Endothelial cell of umbilical vein (primary cell): ENCODE results near the gene RASL12. TPM values are rescaled to one million over a fixed set of nuclear protein-coding genes. Genes with fewer than 3 reads are reported as not detected.

Source experiments
- BruUV-seq: library from RNA; stranded (reverse); fragments of 400-500 nt; replicated peaks from 2 replicates; lab custom pipeline; 2021; lab: Mats Ljungman, UMichigan
- CTCF ChIA-PET: fragments of 300-600, 350-600 bp; sonication (Branson Sonifier 250); formaldehyde crosslinking; loops from one replicate; lab custom pipeline; 2021; ENCODE audit warnings: antibody characterized with exemption, inconsistent platforms; lab: Charles Lee
- POLR2A ChIA-PET: fragments of 300-600, 350-600 bp; sonication (Branson Sonifier 250); formaldehyde crosslinking; loops from one replicate; lab custom pipeline; 2021; ENCODE audit warnings: antibody characterized with exemption, inconsistent platforms; lab: Charles Lee
- DNase-seq: peaks from one replicate; pipeline ENCODE4 v3.0.0-alpha.2; 2011; ENCODE audit warnings: low read depth, low spot score
- FAIRE-seq: peaks from 2 replicates; lab custom pipeline; 2011; peaks lifted over from hg19 to GRCh38; lab: Jason Lieb, UNC
- H2AFZ ChIP-seq: 2 replicates; pipeline ENCODE4 v1.6.0; 2012; ENCODE audit warnings: low read depth, low read length, control low read depth, inconsistent platforms
- H3K27ac ChIP-seq: 2 replicates; pipeline ENCODE4 v1.5.1; 2011; ENCODE audit warnings: low read depth, mild to moderate bottlenecking, control low read depth, low read length, moderate library complexity; ENCODE audit not compliant: insufficient read depth
- H3K27me3 ChIP-seq, 2 experiments: 2 replicates each; pipeline versions ENCODE4 v1.6.0 to v1.6.1; 2011; ENCODE audit warnings: low read length in 2 of 2, mixed read lengths in 1 of 2; ENCODE audit not compliant: control insufficient read depth in 2 of 2, insufficient read depth in 2 of 2
- H3K36me3 ChIP-seq, 2 experiments: 2 replicates in 1 of 2; 3 replicates in 1 of 2; pipeline ENCODE4 v1.5.1; 2011; ENCODE audit warnings: low read length in 2 of 2, mild to moderate bottlenecking in 1 of 2, moderate library complexity in 1 of 2; ENCODE audit not compliant: control insufficient read depth in 2 of 2, insufficient read depth in 2 of 2; ENCODE audit errors: extremely low read depth in 1 of 2
- H3K4me1 ChIP-seq: 3 replicates; pipeline ENCODE4 v1.5.1; 2011; ENCODE audit warnings: mild to moderate bottlenecking, low read length; ENCODE audit not compliant: control insufficient read depth, insufficient read depth; ENCODE audit errors: extremely low read depth
- H3K4me2 ChIP-seq: 2 replicates; pipeline ENCODE4 v1.6.1; 2011; ENCODE audit warnings: low read length, control low read depth, mixed read lengths; ENCODE audit not compliant: insufficient read depth
- H3K4me3 ChIP-seq, 3 experiments: fragments of 200-600 bp in 1 of 3; sonication (generic), shearing (Covaris generic) in 1 of 3; replicated peaks in 1 of 3; 2 replicates each; pipeline ENCODE4 v1.5.1; 2011 to 2016; ENCODE audit warnings: control low read depth in 3 of 3, low read length in 3 of 3, mild to moderate bottlenecking in 2 of 3, inconsistent platforms in 1 of 3, low read depth in 1 of 3, moderate library complexity in 1 of 3; ENCODE audit not compliant: insufficient read depth in 1 of 3
- H3K79me2 ChIP-seq: 2 replicates; pipeline ENCODE4 v1.6.0; 2012; ENCODE audit warnings: low read length, inconsistent platforms; ENCODE audit not compliant: control insufficient read depth, insufficient read depth
- H3K9ac ChIP-seq: replicated peaks from 2 replicates; pipeline ENCODE3; 2011; ENCODE audit warnings: low read length, control low read depth; ENCODE audit not compliant: insufficient read depth; ENCODE audit errors: extremely low read depth
- H3K9me1 ChIP-seq: replicated peaks from 3 replicates; pipeline ENCODE4 v1.6.0; 2011; ENCODE audit warnings: mild to moderate bottlenecking, low read length; ENCODE audit not compliant: control insufficient read depth, insufficient read depth; ENCODE audit errors: extremely low read depth
- H3K9me3 ChIP-seq: replicated peaks from 2 replicates; pipeline ENCODE4 v1.5.1; 2012; ENCODE audit warnings: low read length, inconsistent platforms; ENCODE audit not compliant: control insufficient read depth, insufficient read depth
- H4K20me1 ChIP-seq: replicated peaks from 2 replicates; pipeline ENCODE3; 2011; ENCODE audit warnings: mild to moderate bottlenecking, low read length; ENCODE audit not compliant: control insufficient read depth, insufficient read depth; ENCODE audit errors: extremely low read depth
- CTCF ChIP-seq, 2 donors: IDR thresholded peaks; 1 replicate in 1 of 2; 2 replicates in 1 of 2; pipeline ENCODE4 v1.5.1; 2011; ENCODE audit warnings: low read length in 2 of 2, mild to moderate bottlenecking in 2 of 2, moderate library complexity in 2 of 2, control low read depth in 1 of 2, inconsistent platforms in 1 of 2, low read depth in 1 of 2; ENCODE audit not compliant: insufficient read depth in 1 of 2; ENCODE audit errors: extremely low read depth in 1 of 2
- EZH2 ChIP-seq: IDR thresholded peaks from 2 replicates; pipeline ENCODE4 v1.6.1; 2012; ENCODE audit warnings: borderline replicate concordance, low read depth, mild to moderate bottlenecking, moderate library complexity, low read length, inconsistent platforms; ENCODE audit not compliant: severe bottlenecking
- FOS ChIP-seq: IDR thresholded peaks from 2 replicates; pipeline ENCODE4 v1.6.1; 2011; ENCODE audit warnings: mild to moderate bottlenecking, low read length, moderate library complexity, borderline replicate concordance; ENCODE audit not compliant: insufficient read depth
- JUN ChIP-seq: IDR thresholded peaks from 2 replicates; pipeline ENCODE4 v1.6.1; 2011; ENCODE audit warnings: borderline replicate concordance, low read depth; ENCODE audit not compliant: insufficient read length, insufficient read depth
- POLR2AphosphoS5 ChIP-seq: IDR thresholded peaks from 2 replicates; pipeline ENCODE4 v1.6.1; 2012; ENCODE audit warnings: low read depth, mild to moderate bottlenecking, control low read depth, low read length, moderate library complexity; ENCODE audit not compliant: insufficient read depth
- dilution Hi-C: fragments of 300-500 bp; cut with MboI; formaldehyde crosslinking; loops from one replicate; pipeline ENCODE4 v1.15.0; 2019; ENCODE audit warnings: low sequenced_read_pairs; ENCODE audit not compliant: extremely low pct_ligation_motif_present
- intact Hi-C: fragments of 100-400 bp; cut with micrococcal nuclease; formaldehyde crosslinking; loops from one replicate; pipeline ENCODE4 v1.10.0; 2022
- polyA plus RNA-seq, 4 experiments: library from polyadenylated mRNA; depleted of rRNA in 3 of 4; stranded (reverse) in 3 of 4; unstranded in 1 of 4; fragments of >200 nt; gene quantifications; 2 replicates each; pipeline versions ENCODE4 v1.2.1 to v1.2.3, GENCODE V29; 2011 to 2012; ENCODE audit warnings: missing spikeins in 1 of 4
- total RNA-seq: library from RNA; stranded (reverse); gene quantifications from 2 replicates; pipeline ENCODE4 v1.2.3, GENCODE V29; 2021

RASL12 gene
- total and polyA plus RNA-seq, 2 donors (not counting 3 experiments of a cell fraction or from before 2014, with no cell fraction given), result not detected

GRCh38 chr15:65077291-65077980 lies 9.6 kb upstream of the RASL12 start:
- Histone ChIP-seq H3K9me3 (no peaks in the 10 kb centered on the region), H3K4me2 (no peak overlapping the region), H3K79me2 (no peaks in the 10 kb centered on the region), H3K27ac (no peak overlapping the region), H3K4me1 (no peaks in the 10 kb centered on the region), H4K20me1 (no peaks in the 10 kb centered on the region), H3K27me3 (peaks cover 29 to 32% of the 10 kb centered on the region in 2 experiments), H3K36me3 (no peaks in the 10 kb centered on the region), H3K9me1 (no peaks in the 10 kb centered on the region), H3K4me3 (no peak overlapping the region), H2AFZ (no peak overlapping the region), H3K9ac (no peak overlapping the region)
- DNase-seq, result no peak
- ChIA-PET POLR2A (no interaction called here), CTCF (interaction anchor here (0.5 to 6.0 kb wide), 10 partner anchors 10 to 346 kb away, joined by 3 to 89 read pairs (median 12); partner anchors contain the start of gene RASL12)
- TF ChIP-seq EZH2 (peak; percentile 82), POLR2AphosphoS5 (no peak)
- FAIRE-seq, result no peak
- intact Hi-C loops (no loop called here), dilution Hi-C loops (no loop called here)
- BruUV-seq, result no TSS peak

GRCh38 chr15:65076486-65077290 lies 8.9 kb upstream of the RASL12 start, which contains the start of gene KBTBD13:
Gene KBTBD13 (plus strand): TSS chr15:65076746. CDS start chr15:65076816, 70 bp downstream.
- no peaks in the 10 kb centered on the region for H3K4me1 ChIP-seq
- DNase-seq, result no peak
- dilution Hi-C loops (no loop called here), intact Hi-C loops (no loop called here)
- H3K4me3 ChIP-seq, result no peak within 1 kb of the TSS
- H3K36me3 ChIP-seq, result no peaks in the 10 kb centered on the region
- no peaks in the 10 kb centered on the region for H4K20me1 ChIP-seq
- BruUV-seq, result no TSS peak
- POLR2A ChIA-PET, result no interaction called here
- H3K9ac ChIP-seq, result no peak within 1 kb of the TSS
- CTCF ChIA-PET, result interaction anchor here (1.0 to 6.0 kb wide), 9 partner anchors 9 to 349 kb away, joined by 3 to 89 read pairs (median 14); partner anchors contain the start of gene RASL12
- H3K27me3 ChIP-seq, result peaks cover 24 to 25% of the 10 kb centered on the region in 2 experiments
- no peaks in the 10 kb centered on the region for H3K79me2 ChIP-seq
- FAIRE-seq, result no peak
- no peak within 1 kb of the TSS for H3K4me2 ChIP-seq
- no peak within 1 kb of the TSS for H3K27ac ChIP-seq
- TF ChIP-seq CTCF (IDR thresholded peaks at IDR 0.05; ENCODE audit: extremely low read depth in 1 of 2, insufficient read depth in 1 of 2, low read depth in 1 of 2, low read length in 2 of 2), result no peak
- TF ChIP-seq POLR2AphosphoS5, result no peak
- TF ChIP-seq JUN, result no peak
- no peak for TF ChIP-seq EZH2
- TF ChIP-seq FOS, result no peak
- H2AFZ ChIP-seq, result no peak within 1 kb of the TSS
- H3K9me1 ChIP-seq, result no peaks in the 10 kb centered on the region
- no peaks in the 10 kb centered on the region for H3K9me3 ChIP-seq
